ENCODE measurements around the gene PUDP.
"Not testable (repeated sequence)": the region's sequence is repeated elsewhere in the genome, so short reads cannot be mapped to it uniquely, and the experiment has no call there.

Gene PUDP

DNA sequence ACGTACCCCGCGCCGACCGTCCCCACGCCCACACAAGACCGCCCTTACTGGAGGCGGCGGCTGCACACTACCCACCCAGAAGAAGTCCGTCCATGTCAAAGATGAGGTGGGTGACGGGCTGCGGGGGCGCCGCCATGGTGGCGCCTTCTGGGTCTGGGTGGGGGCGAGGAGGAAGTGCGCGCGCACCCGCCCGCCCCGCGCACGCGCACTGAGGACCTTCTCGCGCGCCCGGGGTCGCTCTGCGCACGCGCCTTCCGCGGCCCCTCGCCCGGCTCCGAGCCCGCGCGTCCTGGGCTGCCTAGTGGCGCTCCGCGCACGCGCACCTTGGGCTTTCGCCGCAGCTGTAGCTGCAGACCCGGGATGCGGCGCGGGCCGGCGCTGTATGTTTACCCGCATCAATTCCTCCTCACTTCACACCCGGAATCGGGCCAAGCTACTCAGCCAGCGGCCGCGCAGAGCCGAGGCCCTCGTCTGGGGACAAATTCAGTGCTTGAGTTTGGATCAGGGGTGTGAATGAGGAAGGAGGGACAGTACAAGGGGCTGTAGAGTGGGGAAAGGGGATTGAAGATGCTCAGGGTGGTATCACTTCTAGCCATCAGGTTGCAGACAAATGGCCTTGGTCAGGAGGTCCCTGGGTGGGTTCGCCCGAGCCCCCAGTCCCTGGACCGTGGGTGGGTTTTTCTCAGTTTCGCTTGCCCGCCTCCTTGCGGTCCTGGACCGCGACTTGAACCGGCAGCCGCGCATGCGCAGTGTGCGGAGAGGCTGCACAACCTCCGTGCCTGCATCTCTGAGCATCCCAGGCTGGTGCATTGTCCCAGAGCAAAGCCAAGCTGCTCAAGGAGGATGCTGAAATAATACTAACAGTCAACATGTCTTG is at the start of gene PUDP:
Gene PUDP, minus strand, starts transcription at position 176 of the 877 bp plus-strand sequence. Its CDS starts 40 bp downstream, at position 136.
- DNase-seq, result peak; percentile 72 to 78

DNA sequence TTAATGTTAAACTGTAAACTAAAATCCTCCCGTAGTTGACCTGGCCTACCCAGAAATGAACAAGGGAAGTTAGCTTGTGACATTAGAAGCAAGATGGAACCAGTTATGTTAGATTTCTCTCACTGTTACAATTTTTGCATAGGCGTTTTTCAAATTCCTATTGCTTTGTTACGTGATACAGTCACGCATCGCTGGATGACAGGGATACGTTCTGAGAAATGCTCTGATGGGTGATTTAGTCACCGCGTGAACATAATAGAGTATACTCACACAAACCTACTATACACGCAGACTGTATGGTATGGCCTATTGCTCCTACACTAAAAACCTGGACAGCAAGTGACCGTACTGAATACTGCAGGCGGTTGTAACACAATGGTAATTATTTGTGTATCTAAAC is 46.7 kb upstream of the PUDP start:
- DNase-seq, result no peak

DNA sequence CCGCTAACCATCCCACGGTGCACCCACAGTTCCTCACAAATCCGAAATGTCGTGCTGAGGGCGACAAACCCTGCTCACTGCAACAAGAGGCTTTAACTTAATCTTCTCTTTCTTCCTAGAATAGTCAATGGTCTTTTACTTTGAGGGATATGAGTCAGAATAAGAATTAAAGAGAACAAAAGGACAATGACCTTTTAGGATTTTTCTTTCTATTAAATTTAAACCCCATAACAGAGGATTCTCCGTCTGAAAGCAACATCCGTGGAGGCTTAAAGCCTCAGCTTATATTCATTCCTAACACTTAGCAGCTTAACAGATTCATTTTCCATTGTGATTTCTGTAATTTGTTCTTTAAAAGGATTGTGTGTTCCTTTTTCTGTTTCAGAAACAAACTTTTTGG is 44.9 kb upstream of the PUDP start:
- DNase-seq, result no peak

DNA sequence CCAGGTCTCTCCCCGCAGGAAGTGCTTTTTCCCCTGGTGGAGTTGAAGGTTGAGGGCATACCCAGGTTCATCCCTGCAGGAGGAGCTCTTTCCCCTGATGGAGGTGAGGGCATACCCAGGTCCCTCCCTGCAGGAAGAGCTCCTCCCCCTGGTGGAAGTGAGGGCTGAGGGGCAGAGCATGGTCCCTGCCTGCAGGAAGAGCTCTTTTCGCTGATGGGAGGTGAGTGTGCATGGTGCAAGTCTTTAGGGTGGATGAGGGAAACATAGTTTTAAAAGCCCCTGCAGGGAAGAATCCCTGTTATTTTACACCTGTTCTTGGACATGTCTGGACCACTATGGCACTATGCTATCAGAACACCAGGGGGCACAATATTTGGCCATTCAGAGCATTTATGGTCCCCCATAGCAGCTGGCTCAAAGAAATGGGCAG is 43.7 kb upstream of the PUDP start:
- DNase-seq, result no peak

DNA sequence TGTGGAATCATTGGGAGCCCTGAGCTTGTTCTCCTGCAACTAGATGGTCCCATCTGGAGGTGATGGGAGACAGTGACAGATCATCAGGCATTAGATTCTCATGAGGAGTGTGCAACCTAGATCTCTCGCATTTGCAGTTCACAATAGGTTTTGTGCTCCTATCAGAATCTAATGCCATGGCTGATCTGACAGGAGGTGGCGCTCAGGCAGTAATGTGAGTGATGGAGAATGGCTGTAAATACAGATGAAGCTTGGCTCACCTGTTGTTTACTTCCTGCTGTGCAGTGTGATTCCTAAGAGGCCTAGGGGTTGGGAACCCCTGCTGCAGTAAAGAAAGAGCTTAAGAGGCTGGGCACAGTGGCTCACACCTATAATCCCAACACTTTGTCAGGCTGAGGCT is 42.2 kb upstream of the PUDP start:
- DNase-seq, result no peak

DNA sequence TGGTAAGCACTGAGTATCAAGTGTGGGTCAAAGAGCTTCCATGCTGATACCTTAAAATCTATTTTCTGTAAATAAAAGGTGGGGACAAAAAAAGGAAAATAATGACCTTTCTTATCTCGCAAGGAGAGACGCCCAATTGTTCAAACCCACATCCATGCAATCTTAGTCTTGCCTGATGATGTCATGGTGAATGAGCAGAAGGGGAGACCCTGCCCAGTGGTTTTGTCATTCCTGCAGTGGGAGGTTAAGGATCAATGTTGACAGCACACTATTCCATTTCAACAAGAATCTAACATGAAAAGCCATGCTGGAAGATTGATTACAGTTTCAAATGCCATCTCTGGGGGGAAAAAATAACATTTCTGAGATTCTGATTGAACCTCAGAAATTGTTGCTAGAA is 40.7 kb upstream of the PUDP start:
- DNase-seq, result no peak

DNA sequence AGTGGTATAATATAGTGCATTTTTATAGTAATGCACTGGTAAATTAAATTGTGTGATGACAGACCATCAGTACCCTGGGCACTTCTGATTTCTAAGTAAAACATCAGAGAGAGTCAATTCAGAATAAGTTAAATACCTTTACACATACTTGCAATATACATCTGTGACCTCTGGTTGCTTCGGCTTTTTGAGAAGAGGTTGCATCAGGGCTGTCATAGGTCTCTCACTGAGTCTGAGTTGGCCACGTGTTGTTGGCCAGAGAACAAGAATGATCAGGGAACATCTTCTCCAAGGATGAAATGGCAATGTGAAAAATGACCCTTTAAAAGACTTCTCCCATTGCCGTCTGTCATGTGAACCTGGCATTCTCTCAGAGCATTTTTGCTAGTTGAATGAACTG is 36.9 kb upstream of the PUDP start:
- no peak for DNase-seq

DNA sequence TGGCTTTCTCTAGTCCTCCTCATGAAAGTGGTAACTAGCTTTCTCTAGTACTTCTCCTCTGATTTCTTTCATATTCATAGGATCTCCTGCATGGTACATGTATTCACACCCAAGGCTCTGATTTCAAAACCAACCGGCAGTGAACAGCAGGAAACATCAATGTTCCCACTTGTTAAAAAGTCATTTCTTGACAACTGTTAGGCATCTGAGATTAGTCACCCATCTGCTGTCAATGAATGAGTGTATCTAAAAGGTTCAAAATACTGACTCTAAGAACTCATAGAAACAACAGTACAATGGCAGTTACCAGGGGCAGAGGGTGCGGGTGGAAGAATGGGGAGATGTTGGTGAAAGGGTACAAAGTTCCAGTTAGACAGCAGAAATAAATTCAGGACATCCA is 31.5 kb upstream of the PUDP start:
- DNase-seq, result no peak

DNA sequence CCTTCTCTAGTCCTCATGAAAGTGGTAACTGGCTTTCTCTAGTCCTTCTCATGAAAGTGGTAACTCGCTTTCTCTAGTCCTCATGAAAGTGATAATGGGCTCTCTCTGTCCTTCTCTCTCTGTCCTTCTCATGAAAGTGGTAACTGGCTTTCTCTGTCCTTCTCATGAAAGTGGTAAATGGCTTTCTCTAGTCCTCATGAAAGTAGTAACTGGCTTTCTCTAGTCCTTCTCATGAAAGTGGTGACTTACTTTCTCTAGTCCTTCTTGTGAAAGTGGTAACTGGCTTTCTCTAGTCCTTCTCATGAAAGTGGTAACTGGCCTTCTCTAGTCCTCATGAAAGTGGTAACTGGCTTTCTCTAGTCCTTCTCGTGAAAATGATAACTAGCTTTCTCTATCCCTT is 30.9 kb upstream of the PUDP start:
- DNase-seq, result not testable (repeated sequence)

DNA sequence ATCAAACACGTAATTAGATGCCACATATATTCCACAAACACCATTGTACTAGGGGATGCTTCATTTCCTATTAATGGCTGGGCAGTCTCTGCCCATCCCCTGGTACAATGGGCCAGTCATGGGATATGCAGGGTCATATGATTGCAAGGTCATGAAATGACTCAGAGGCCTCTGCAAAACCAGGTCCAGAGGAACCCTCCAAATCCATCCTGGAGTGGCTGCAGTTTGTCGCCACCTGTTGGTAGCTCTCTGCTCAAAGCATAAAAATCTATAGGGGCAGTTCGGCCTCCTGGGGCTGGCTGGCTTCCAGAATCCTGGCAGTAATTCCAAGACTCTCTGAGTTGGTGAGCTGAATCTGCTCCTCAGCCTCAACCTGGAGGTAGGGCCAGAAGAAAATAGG is 22.9 kb upstream of the PUDP start:
- peak; percentile 13 to 16 for DNase-seq

DNA sequence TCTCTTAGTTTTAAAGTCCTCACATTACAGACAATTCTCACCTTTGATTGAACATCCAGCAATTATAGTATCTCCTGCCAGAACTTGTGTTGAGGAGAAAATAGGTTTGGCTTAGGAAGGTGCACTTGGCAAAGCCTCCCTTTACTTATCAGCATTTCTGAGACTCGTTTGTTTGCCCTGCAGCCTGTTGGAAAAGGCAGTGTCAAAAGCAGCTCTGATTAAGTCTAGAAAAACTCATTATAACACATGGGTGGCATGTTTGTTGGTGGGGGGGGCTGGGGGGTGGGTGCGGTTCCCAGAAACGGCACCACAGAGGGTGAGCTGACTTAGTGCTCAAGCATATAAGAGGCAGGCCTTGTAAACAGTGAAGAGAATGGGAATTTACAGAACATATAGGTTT is 21.7 kb upstream of the PUDP start:
- DNase-seq, result no peak

DNA sequence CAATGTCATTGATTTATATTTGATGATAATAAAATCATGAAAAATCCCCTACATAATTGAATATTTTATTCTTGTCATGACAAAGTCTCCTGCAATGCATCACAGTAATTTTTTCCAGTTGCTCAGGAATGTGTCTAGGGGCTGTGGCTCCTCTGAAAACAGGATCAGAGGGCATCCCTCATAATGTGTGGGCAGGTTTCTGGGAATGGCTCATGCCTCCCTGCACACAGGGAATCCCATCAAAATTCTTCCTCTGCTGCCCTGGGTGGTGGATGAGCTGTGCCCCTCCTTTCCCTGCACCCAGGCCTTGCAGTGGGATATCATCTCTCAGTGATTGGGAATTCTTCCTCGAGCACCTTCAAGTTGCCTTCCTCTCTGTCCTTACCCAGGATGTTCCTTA is 20.4 kb upstream of the PUDP start:
- DNase-seq, result no peak

DNA sequence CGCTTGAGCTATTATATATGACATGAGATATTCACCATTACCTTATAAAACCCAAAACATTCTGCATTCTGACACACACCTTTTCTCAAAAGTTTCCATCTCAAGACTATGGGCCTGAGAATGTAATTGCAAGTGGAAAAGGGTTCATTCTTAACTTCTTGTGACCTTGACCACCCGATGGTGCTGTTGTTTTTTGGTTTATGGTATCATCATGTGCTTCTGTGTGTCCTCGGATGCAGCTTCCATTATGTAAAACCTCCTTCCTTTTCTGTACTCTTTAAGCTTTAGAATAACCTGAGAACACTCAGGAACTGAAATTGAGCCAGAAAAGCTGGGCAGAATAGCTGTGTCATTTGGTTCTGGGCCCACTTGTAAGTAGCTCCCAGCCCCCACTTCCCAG is 16.2 kb upstream of the PUDP start:
- no peak for DNase-seq

DNA sequence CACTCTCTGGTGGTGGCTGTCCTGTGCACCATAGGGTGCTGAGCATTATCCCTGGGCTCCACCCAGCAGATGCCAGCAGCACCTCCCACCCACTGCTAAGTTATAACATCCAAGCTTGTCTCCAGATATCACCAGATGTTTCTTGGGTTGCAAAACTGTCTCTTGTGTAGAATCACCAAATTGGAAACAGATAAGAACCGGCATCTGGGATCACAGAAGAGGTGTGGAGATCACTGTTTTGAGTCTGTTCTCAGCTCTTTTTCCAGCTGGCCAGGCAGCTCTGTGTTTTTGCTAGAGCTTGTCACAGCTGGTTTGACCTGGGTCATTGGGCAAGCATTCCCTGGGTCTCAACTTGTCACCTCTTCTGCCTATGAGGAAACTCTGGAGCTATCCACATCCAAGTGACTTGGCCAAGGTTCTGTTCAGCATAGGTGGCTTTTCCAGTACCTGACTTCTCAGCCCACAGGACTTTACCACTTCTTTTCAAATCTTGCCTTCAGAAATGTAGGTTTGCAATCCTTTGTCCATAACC is 15.3 kb upstream of the PUDP start:
- DNase-seq, result no peak

DNA sequence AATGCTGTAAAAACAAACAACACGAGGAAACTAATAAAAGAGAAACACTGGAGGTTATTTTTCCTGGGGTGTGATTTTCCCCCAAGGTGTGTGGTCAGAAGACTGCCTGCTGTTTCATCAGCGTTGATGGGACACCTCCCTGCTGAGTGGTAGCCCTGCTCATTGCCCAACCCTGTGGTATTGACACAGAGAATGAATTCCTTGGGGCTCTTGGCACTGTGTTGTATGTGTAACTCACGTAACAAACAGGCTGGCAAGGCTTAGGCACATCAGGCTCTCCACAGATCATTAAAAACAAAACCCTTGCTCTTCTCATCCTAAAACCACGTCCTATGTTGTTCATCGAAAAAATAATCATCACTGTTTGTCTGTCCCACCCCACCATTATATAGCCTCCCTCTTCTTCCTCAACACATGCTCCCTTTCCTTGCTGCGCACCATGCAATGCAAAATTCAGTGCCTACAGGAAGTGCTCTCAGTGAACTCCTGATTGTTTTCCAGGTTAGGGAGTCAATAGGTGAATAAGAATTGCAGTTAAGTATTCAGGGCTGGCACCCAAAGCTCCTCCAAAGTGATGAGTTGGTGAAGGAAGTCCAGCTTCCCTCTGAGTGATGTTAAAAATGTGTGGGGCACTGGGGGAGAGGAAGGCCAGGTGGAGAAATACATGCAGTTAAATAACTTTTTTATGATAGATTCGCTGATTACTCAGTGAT is 11.4 kb upstream of the PUDP start:
- DNase-seq, result no peak

DNA sequence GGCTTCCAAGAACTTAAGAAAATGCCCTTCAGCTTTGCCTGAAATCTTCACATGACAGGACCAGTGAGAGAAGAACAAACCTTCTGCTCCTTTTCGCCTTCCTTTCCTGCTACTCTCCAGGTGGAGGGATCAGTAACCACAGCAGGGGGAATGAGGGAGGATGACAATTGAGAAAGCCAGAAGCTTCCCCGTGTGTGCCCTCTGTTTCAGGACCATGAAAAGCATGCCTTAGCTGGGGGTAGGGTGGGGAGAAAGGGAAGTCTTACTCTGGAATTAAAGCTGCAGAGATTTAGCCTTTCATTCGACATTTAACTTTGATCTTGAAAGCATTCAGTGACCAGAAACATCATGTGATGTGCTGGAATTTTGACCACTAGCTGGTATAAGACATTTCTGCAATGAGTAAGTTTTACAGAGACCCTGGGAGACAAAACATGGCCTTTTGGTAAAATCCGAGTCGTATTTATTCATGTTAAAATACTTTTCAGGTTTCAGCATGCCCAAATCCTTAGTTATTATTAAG is 10.6 kb upstream of the PUDP start:
- DNase-seq, result no peak

DNA sequence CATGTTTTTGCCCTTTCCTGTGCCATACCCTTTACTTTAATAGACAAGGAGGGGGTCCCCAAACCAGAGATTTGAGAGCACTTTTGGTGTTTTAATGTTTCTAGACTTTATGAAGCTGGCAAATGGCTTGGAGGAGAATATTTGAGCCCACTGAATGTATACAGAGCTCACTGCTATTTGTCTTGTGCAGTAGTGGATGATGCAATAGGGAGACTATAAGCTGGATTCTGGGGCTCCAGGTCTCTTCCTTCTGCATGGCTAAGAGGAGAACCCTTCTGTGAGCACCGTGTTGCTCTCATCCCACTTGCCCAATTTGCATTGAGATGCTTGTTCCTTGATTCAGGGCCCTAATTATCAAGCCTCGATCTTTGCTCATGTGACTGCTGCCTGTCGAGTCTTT is 8.9 kb upstream of the PUDP start:
- DNase-seq, result no peak

DNA sequence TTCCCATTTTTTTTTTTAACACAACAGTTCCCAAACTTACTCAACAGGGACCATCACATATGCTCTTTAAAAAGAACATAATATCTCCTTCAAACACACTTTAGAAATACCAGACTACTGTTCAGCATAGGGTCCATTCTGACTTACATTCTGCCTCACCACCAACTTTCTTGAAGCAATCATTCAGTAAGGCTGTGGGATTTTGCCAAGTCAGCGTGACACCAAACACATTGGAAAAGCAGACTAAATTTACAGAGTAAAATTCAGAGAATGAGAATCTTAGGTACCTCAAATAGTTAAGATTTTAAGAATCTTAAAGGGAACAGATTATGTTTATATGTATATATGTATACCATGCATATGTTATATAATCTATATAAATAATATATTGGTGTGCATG is 7.2 kb upstream of the PUDP start:
- DNase-seq, result no peak

DNA sequence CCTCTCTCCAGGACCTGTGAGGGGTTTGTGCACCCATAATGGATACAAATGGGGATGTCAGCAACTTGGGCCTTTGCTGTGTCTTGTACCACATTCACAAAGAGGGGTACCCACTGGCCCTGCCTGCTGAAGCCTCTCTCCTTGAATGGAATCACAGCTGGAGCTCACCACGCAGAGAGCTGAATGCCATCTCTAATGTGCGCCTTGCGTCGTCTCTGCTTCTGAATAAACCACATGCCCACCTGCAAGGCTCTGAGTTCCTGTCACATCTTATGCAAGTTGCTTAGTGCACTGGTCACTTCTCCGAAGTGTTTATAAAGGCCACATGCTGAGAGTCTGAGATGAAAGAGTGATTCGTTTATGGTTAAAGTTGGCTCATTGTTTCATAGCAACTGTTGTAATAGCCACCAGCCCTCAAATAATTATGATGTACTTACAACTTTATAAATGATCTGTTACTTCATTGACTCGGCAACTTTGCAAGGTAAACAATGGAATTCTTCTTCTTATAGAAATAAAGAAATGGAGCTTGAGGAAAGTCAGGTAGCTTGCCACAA is 6.2 kb upstream of the PUDP start:
- DNase-seq, result no peak

DNA sequence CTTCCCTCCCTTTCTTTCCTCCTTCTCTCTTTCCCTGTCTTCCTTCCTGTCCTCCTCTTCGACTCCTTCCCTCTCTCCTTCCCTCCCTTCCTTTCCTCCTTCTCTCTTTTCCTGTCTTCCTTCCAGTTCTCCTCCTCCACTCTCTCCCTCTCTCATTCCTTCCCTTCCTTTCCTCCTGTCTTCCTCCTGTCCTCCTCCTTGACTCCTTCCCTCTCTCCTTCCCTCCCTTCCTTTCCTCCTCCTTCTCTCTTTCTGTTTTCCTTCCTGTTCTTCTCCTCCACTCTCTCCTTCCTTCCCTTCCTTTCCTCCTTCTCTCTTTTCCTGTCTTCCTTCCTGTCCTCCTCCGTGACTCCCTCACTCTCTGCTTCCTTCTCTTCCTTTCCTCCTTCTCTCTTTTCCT is 5.3 kb upstream of the PUDP start:
- no peak for DNase-seq

DNA sequence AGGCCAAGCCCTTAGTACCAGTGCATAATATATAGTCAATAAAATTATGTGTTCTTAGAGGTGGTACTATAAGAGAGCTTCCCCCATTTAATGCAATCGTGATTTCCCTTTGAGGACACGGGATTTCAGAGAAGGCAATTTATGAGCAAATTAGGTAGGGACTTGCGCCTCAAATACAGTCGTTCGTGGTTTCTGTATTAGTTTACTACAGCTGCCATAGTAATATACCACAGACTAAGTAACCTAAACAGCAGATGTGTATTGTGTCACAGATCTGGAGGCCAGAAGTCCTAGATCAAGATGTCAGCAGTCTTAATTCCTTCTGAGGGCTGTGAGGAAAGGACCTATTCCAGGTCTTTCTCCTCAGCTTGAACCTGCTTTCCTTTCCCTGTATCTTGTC is 1.5 kb upstream of the PUDP start:
- no peak for DNase-seq

DNA sequence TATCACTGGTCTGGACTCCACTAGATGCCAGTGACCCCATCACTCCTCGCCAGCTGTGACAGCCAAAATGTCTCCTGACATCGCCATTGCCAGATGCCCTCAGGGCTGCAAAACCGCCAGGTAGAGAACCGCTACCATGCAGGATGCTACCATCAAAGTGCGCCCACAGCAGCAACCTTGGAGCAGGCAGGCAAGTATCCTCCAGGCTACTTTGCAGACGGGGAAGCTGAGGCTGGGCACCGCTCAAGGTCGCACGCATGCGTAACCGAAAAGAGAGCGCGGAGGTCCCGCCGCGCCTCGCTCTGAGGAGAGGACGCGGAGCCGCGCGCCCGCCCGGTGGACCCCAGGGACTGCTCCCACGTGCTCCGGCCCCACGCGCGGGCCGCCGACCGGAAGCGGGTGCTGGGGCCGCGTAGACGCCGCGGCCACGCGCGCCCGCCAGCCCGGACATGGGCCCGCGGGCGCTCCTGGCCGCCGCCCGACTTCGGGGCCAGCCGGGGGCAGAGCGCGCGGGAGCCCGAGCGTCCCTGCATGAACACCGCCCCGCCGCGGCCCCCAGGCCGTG is 458 bp downstream of the PUDP start, which contains the start of gene STS:
Gene STS, plus strand, starts transcription at position 300 of the 565 bp plus-strand sequence. CDS start 105,488 bp downstream, outside the sequence.
- DNase-seq, result peak; percentile 3 to 11
